Panc1 (cell line): ENCODE results near the gene CLBA1. TPM values are rescaled to one million over a fixed set of nuclear protein-coding genes. Genes with fewer than 3 reads are reported as not detected.

Source experiments
- ATAC-seq: fragments of 200-7000 bp; cut with Tn5 transposase; 2 replicates; pipeline ENCODE4 v1.9.1; 2020; ENCODE audit warnings: mild to moderate bottlenecking, moderate library complexity
- BruUV-seq: library from RNA; stranded (reverse); fragments of 400-500 nt; replicated peaks from 2 replicates; lab custom pipeline; 2021; lab: Mats Ljungman, UMichigan
- CTCF ChIA-PET: fragments of 300-600 bp; sonication (Branson Sonifier 250); formaldehyde crosslinking; loops from one replicate; lab custom pipeline; 2022; ENCODE audit warnings: antibody characterized with exemption; lab: Charles Lee
- POLR2A ChIA-PET: fragments of 300-600 bp; sonication (Branson Sonifier 250); formaldehyde crosslinking; loops from one replicate; lab custom pipeline; 2022; ENCODE audit warnings: antibody characterized with exemption; lab: Charles Lee
- DNase-seq: peaks from one replicate; pipeline ENCODE4 v3.0.0-alpha.2; 2010; ENCODE audit warnings: low read depth, low spot score
- H3K27ac ChIP-seq: 2 replicates; pipeline ENCODE4 v1.5.1; 2011; ENCODE audit warnings: mild to moderate bottlenecking, low read length, inconsistent platforms
- H3K27me3 ChIP-seq: fragments of 200-500 bp; sonication (Bioruptor generic); 2 replicates; pipeline ENCODE4 v1.6.0; 2014; ENCODE audit warnings: low read length, inconsistent platforms; ENCODE audit not compliant: control insufficient read depth, insufficient read depth
- H3K36me3 ChIP-seq: fragments of 200-500 bp; sonication (Bioruptor generic); 2 replicates; pipeline ENCODE4 v1.5.1; 2014; ENCODE audit warnings: inconsistent platforms, mild to moderate bottlenecking, low read length, moderate library complexity; ENCODE audit not compliant: control insufficient read depth, insufficient read depth
- H3K4me1 ChIP-seq: 2 replicates; pipeline ENCODE4 v1.5.1; 2011; ENCODE audit warnings: inconsistent platforms, mild to moderate bottlenecking, low read length, moderate library complexity; ENCODE audit not compliant: control insufficient read depth, insufficient read depth
- H3K4me3 ChIP-seq, 2 experiments: 2 replicates each; pipeline ENCODE4 v1.5.1; 2011 to 2012; ENCODE audit warnings: low read depth in 2 of 2, low read length in 2 of 2, mild to moderate bottlenecking in 2 of 2, inconsistent platforms in 1 of 2, moderate library complexity in 1 of 2
- H3K9me3 ChIP-seq: fragments of 200-500 bp; sonication (Bioruptor generic); 2 replicates; pipeline ENCODE4 v1.5.1; 2014; ENCODE audit warnings: low read depth, mild to moderate bottlenecking, inconsistent platforms, low read length, moderate library complexity; ENCODE audit not compliant: control insufficient read depth, insufficient read depth
- CTCF ChIP-seq: fragments of 450-650 bp; IDR thresholded peaks from 2 replicates; pipeline ENCODE4 v1.5.1; 2017; ENCODE audit warnings: mild to moderate bottlenecking
- POLR2AphosphoS5 ChIP-seq: IDR thresholded peaks from 2 replicates; pipeline ENCODE4 v1.6.1; 2012; ENCODE audit warnings: mild to moderate bottlenecking, low read depth, low read length, moderate library complexity
- REST ChIP-seq, 2 experiments: IDR thresholded peaks; 2 replicates each; pipeline ENCODE4 v1.6.1; 2011 to 2012; ENCODE audit warnings: low read depth in 2 of 2, control low read depth in 1 of 2, low read length in 1 of 2, mild to moderate bottlenecking in 1 of 2, moderate library complexity in 1 of 2; ENCODE audit not compliant: insufficient read depth in 1 of 2
- SIN3A ChIP-seq: IDR thresholded peaks from 2 replicates; pipeline ENCODE4 v1.6.1; 2012; ENCODE audit warnings: low read depth, mild to moderate bottlenecking, low read length, moderate library complexity, borderline replicate concordance; ENCODE audit not compliant: insufficient read depth
- TCF7L2 ChIP-seq: IDR thresholded peaks from 2 replicates; pipeline ENCODE4 v1.6.1; 2011; ENCODE audit warnings: mild to moderate bottlenecking, low read depth, low read length, inconsistent platforms
- in situ Hi-C: cut with HindIII; loops from 2 replicates; pipeline ENCODE4 v1.10.0; 2016; ENCODE audit warnings: low sequenced_read_pairs, low pct_unique_long_range_greater_than_20kb
- intact Hi-C: fragments of 100-400 bp; cut with micrococcal nuclease; formaldehyde crosslinking; loops from one replicate; pipeline ENCODE4 v1.10.0; 2022; ENCODE audit not compliant: unreplicated experiment
- total RNA-seq: library from RNA; stranded (reverse); gene quantifications from one replicate; pipeline ENCODE4 v1.2.1, GENCODE V29; 2021; ENCODE audit not compliant: unreplicated experiment

Gene CLBA1
- total RNA-seq, 1 experiment from 2014 or later: 13.8 TPM

- Histone ChIP-seq H3K4me1 (peaks cover 8% of the 10 kb centered on the region), H3K27ac (no peak overlapping the region), H3K27me3 (no peaks in the 10 kb centered on the region), H3K4me3 (no peak overlapping the region), H3K36me3 (peaks cover 9% of the 10 kb centered on the region; the same call in 1 of the 2 replicates), H3K9me3 (no peaks in the 10 kb centered on the region)
- intact Hi-C loops: no loop called here
- DNase-seq: no peak
- in situ Hi-C loops: no loop called here
- TF ChIP-seq POLR2AphosphoS5 (peak; percentile 6; the same call in 1 of the 2 replicates), TCF7L2 (no peak), CTCF (no peak)
- ATAC-seq: no peak
- POLR2A ChIA-PET: no interaction called here
- no TSS peak for BruUV-seq
- CTCF ChIA-PET: no interaction called here
Observed at GRCh38 chr14:105007593-105008264, 22.1 kb downstream of the CLBA1 start.

- BruUV-seq: TSS peak; percentile 35
- Histone ChIP-seq H3K27ac (no peak overlapping the region), H3K27me3 (no peaks in the 10 kb centered on the region), H3K4me1 (peaks cover 32% of the 10 kb centered on the region), H3K9me3 (no peaks in the 10 kb centered on the region), H3K4me3 (no peak overlapping the region), H3K36me3 (peaks cover 9% of the 10 kb centered on the region; the same call in 1 of the 2 replicates)
- TF ChIP-seq TCF7L2: no peak
- in situ Hi-C loops: no loop called here
- ChIA-PET POLR2A (no interaction called here), CTCF (no interaction called here)
- ATAC-seq (no peak), DNase-seq (no peak)
- intact Hi-C loops: no loop called here
Observed at GRCh38 chr14:105010106-105010505, 24.5 kb downstream of the CLBA1 start.

GRCh38 chr14:105010891-105011291 is 25.3 kb downstream of the CLBA1 start:
- peaks cover 38% of the 10 kb centered on the region for H3K4me1 ChIP-seq
- no peak overlapping the region for H3K27ac ChIP-seq
- in situ Hi-C loops: no loop called here
- H3K9me3 ChIP-seq: no peaks in the 10 kb centered on the region
- H3K4me3 ChIP-seq: no peak overlapping the region
- ChIA-PET POLR2A (no interaction called here), CTCF (no interaction called here)
- no peaks in the 10 kb centered on the region for H3K27me3 ChIP-seq
- TF ChIP-seq POLR2AphosphoS5: no peak
- TF ChIP-seq REST (IDR thresholded peaks at IDR 0.05; ENCODE audit: insufficient read depth in 1 of 2, low read depth in 2 of 2, low read length in 1 of 2): no peak
- no peak for TF ChIP-seq SIN3A
- TF ChIP-seq TCF7L2: no peak
- no peak for TF ChIP-seq CTCF
- DNase-seq (no peak), ATAC-seq (no peak)
- BruUV-seq: no TSS peak
- intact Hi-C loops: no loop called here
- peaks cover 9% of the 10 kb centered on the region; the same call in 1 of the 2 replicates for H3K36me3 ChIP-seq
